A673 (cell line): ENCODE data around the gene HYAL3. TPM values are rescaled to one million over a fixed set of nuclear protein-coding genes. Genes with fewer than 3 reads are reported as not detected.

ENCODE experiments used
- BruUV-seq: library from RNA; stranded (reverse); fragments of 400-500 nt; replicated peaks from 2 replicates; lab custom pipeline; 2021; lab: Mats Ljungman, UMichigan
- CTCF ChIA-PET: fragments of 300-600 bp; sonication (Branson Sonifier 250); formaldehyde crosslinking; loops from one replicate; lab custom pipeline; 2022; ENCODE audit warnings: antibody characterized with exemption; lab: Charles Lee
- POLR2A ChIA-PET: fragments of 300-600 bp; sonication (Branson Sonifier 250); formaldehyde crosslinking; loops from one replicate; lab custom pipeline; 2022; ENCODE audit warnings: antibody characterized with exemption; ENCODE audit not compliant: low non-redundant PET; lab: Charles Lee
- DNase-seq: peaks from one replicate; pipeline ENCODE4 v3.0.0-alpha.2; 2015; ENCODE audit warnings: low spot score
- H3K27ac ChIP-seq: fragments of 200-600 bp; sonication (generic); 2 replicates; pipeline ENCODE4 v1.5.1; 2016; ENCODE audit warnings: mixed run types, low read depth, mild to moderate bottlenecking, mixed read lengths, antibody characterized with exemption, low read length; ENCODE audit not compliant: poor library complexity, severe bottlenecking
- H3K27me3 ChIP-seq: fragments of 200-600 bp; sonication (generic); replicated peaks from 2 replicates; pipeline ENCODE4 v1.6.1; 2017; ENCODE audit warnings: mixed run types, low read depth, mild to moderate bottlenecking, mixed read lengths, antibody characterized with exemption, low read length; ENCODE audit not compliant: insufficient read depth, poor library complexity
- H3K36me3 ChIP-seq: fragments of 200-600 bp; sonication (generic); 2 replicates; pipeline ENCODE4 v1.6.1; 2016; ENCODE audit warnings: mixed run types, mild to moderate bottlenecking, mixed read lengths, antibody characterized with exemption, low read length; ENCODE audit not compliant: insufficient read depth, poor library complexity, severe bottlenecking
- H3K4me1 ChIP-seq: fragments of 200-600 bp; sonication (generic); 2 replicates; pipeline ENCODE4 v1.6.1; 2017; ENCODE audit warnings: mixed run types, mild to moderate bottlenecking, mixed read lengths, antibody characterized with exemption, low read length; ENCODE audit not compliant: insufficient read depth, poor library complexity, severe bottlenecking
- H3K4me3 ChIP-seq: fragments of 200-600 bp; sonication (generic); 2 replicates; pipeline ENCODE4 v1.5.1; 2016; ENCODE audit warnings: low read depth, mixed run types, mild to moderate bottlenecking, mixed read lengths, low read length; ENCODE audit not compliant: poor library complexity, severe bottlenecking
- H3K9me3 ChIP-seq: fragments of 200-600 bp; sonication (generic); 2 replicates; pipeline ENCODE4 v1.6.1; 2016; ENCODE audit warnings: mixed run types, low read depth, mild to moderate bottlenecking, mixed read lengths, antibody characterized with exemption, low read length; ENCODE audit not compliant: poor library complexity, severe bottlenecking
- EZH2 ChIP-seq: fragments of 200-600 bp; sonication (generic); IDR thresholded peaks from 2 replicates; pipeline ENCODE4 v1.6.1; 2017; ENCODE audit warnings: borderline replicate concordance, low read depth, mild to moderate bottlenecking, mixed read lengths, antibody characterized with exemption, low read length; ENCODE audit not compliant: poor library complexity, severe bottlenecking
- intact Hi-C: fragments of 100-400 bp; cut with micrococcal nuclease; formaldehyde crosslinking; loops from one replicate; pipeline ENCODE4 v1.10.0; 2022; ENCODE audit not compliant: unreplicated experiment
- total RNA-seq: library from RNA; stranded (reverse); gene quantifications from 2 replicates; pipeline ENCODE4 v1.2.3, GENCODE V29; 2021
- TF ChIP-seq, protein P1 (sequence below): fragments of 300-800, 200-600 bp; sonication (generic); conservative IDR thresholded peaks from 2 replicates; pipeline ENCODE4 v1.5.1; 2017; ENCODE audit warnings: low read depth, mild to moderate bottlenecking, antibody characterized with exemption, low read length, moderate library complexity, mixed read lengths

HYAL3 gene
- total RNA-seq, 1 experiment from 2014 or later = 3.0 TPM

DNA sequence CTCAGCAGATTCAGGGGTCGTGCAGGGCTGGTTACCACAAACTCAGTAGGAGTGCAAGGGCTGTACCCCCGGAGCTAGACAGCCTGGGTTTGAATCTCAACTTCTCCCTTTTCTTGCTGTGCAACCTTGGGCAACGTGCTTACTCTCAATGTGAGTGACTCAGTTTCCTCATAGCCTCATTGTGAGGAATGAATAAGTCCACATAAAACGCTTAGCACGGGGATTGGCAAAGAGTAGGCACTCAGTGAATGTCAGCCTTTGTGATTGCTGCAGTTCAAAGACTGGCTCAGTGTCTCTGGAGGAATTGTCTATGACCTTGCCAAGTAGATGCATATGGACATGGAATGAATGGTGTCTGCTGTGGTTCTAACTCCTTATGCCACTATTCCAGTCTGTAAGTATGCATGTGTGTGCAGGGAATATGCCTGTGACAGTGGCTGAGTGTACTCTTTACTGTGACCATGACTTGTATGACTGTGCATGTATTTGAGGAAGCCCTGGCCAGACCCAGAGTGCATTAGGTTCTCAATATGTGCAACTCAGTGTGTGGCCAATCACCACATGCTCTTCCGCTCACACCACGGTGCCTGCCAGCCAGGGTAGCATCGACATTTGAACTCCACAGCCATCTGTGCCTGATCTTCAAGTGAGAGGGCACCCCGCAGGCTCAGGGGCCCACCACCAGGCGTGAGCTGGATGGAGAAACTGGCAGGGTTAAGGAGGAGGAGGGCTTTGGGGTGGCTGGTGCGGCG is 900 bp upstream of the HYAL3 start:
- ChIA-PET POLR2A (no interaction called here), CTCF (interaction anchor here (0.9 kb wide), 1 partner anchor 18 kb away, joined by 14 read pairs; no protein-coding TSS in a partner anchor)
- Histone ChIP-seq H3K4me1 (peaks cover 5% of the 10 kb centered on the region), H3K27me3 (no peaks in the 10 kb centered on the region), H3K36me3 (no peaks in the 10 kb centered on the region), H3K9me3 (no peaks in the 10 kb centered on the region), H3K27ac (peak overlapping the region; percentile 70), H3K4me3 (peak overlapping the region; percentile 68)
- TF ChIP-seq, protein P1, sequence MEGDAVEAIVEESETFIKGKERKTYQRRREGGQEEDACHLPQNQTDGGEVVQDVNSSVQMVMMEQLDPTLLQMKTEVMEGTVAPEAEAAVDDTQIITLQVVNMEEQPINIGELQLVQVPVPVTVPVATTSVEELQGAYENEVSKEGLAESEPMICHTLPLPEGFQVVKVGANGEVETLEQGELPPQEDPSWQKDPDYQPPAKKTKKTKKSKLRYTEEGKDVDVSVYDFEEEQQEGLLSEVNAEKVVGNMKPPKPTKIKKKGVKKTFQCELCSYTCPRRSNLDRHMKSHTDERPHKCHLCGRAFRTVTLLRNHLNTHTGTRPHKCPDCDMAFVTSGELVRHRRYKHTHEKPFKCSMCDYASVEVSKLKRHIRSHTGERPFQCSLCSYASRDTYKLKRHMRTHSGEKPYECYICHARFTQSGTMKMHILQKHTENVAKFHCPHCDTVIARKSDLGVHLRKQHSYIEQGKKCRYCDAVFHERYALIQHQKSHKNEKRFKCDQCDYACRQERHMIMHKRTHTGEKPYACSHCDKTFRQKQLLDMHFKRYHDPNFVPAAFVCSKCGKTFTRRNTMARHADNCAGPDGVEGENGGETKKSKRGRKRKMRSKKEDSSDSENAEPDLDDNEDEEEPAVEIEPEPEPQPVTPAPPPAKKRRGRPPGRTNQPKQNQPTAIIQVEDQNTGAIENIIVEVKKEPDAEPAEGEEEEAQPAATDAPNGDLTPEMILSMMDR = no peak
- TF ChIP-seq EZH2 = no peak
- no TSS peak for BruUV-seq
- DNase-seq = no peak
- intact Hi-C loops = no loop called here

DNA sequence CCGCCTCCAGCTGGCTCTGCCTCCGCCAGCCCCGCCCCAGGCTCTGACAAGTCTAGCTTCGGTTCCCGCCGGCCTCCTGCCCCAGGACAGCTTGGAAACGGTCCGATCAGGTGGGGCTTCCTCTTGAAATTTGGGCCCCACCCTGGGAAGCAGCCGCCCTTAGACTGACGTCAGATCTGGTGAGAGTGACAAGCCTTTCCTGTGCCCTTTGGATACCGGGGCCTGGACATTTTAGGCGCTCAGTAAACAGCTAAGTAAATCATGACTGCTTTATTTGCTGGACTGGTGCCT is 378 bp upstream of the HYAL3 start:
- no TSS peak for BruUV-seq
- H3K27ac ChIP-seq = peak overlapping the region; percentile 70

DNA sequence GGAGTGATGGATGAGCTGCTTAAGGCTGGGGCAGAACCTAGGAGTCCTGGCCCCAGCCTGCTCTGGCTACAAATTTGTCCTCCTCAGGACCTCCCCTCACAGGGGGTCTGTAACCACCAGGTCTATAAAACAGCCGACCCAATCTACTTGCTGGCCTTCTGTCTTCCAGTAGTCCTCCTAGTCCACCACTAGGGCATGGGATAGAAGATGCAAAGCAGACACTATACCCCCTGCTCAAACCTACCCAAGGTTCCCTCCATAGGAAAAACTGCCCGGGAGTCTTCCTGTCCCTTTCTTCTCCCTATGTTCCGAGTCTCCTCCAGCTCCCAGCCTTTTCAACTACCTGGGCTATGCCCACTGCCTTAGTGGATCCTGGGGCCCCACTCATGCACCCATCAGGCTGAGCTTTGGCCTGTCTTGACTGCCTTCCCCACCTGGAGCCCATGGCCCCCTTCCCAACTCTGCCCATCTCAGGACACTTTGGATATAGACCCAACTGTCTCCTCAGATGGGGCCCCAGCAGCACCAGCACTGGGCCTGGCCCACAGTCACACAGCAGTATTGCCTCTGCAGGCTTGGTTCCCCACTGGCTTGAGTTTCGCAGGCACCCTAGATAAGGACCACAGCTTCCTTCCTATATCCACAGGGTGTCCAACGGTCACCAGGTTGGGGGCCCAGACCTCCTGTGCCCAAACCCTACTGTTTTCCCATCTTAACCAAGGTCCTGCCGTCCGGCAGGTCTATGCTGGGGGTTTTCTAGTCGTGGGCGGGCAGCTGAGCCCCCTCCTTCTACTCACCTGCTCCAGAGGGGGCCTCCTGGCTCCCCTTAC is 1.1 kb downstream of the HYAL3 start:
- no TSS peak for BruUV-seq
- H3K4me3 ChIP-seq = peak overlapping the region; percentile 68
- peak overlapping the region; percentile 82 for H3K27ac ChIP-seq
- no peaks in the 10 kb centered on the region for H3K36me3 ChIP-seq
- peaks cover 5% of the 10 kb centered on the region for H3K4me1 ChIP-seq
- intact Hi-C loops = no loop called here
- TF ChIP-seq, protein P1 = no peak
- TF ChIP-seq EZH2 = no peak
- POLR2A ChIA-PET = no interaction called here
- H3K27me3 ChIP-seq = no peaks in the 10 kb centered on the region
- CTCF ChIA-PET = no interaction called here
- DNase-seq = no peak
- H3K9me3 ChIP-seq = no peaks in the 10 kb centered on the region

More for the DNA sequence above, 378 bp upstream of the HYAL3 start:
- no peak for DNase-seq
- Histone ChIP-seq H3K4me1 (peaks cover 5% of the 10 kb centered on the region), H3K27me3 (no peaks in the 10 kb centered on the region), H3K4me3 (peak overlapping the region; percentile 68), H3K9me3 (no peaks in the 10 kb centered on the region), H3K36me3 (no peaks in the 10 kb centered on the region)
- CTCF ChIA-PET = interaction anchor here (0.9 kb wide), 1 partner anchor 18 kb away, joined by 14 read pairs; no protein-coding TSS in a partner anchor
- intact Hi-C loops = no loop called here
- TF ChIP-seq EZH2 = no peak
- TF ChIP-seq, protein P1 = no peak
- POLR2A ChIA-PET = interaction anchor here (0.9 kb wide), 1 partner anchor 29 kb away, joined by 5 read pairs; no protein-coding TSS in a partner anchor
